Islet of Langerhans (tissue), 1 donor: ENCODE measurements around the gene VPS35L.

ENCODE experiments used
- FAIRE-seq: peaks from one replicate; lab custom pipeline; 2011; peaks lifted over from hg19 to GRCh38; lab: Jason Lieb, UNC

Gene VPS35L

DNA sequence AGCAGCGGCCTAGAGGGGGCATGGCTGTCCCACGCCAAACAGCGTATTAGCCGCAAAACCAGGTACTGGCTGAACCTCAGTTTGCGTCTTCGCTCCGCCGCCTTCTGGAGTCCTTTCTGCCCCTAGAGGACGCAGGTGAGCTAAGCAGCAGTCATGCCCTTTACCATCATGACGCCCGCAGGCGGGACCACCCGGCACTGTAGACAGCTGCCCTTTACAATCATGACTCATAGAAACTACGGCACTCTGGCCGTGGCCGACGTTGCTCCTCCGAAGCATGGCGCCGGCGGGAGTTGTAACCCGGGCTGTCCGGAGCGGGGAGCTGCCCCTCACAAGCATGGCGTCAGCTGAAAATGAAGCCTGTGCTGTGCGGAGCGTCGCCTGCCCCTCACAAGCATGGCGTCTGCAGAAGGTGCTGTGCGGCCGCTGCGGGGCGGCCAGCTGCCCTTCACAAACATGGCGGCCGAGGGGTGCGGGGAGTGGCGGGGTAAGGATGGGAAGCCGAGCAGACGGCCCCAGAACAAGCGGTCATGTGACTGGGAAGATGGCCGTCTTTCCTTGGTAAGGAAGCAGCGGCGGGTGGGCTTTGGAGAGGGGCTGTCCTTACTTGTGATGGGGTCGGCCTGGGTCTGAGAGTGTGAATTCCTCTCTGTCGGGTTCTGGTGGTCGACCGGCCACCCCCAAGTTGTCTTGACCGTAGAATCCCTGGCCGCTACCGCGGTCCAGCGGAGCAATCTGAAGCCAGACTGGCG lies at the start of gene VPS35L:
VPS35L (plus strand) TSS at position 518 of the 752 bp plus-strand sequence; CDS start at position 545, 27 bp downstream.
- FAIRE-seq, result no peak

DNA sequence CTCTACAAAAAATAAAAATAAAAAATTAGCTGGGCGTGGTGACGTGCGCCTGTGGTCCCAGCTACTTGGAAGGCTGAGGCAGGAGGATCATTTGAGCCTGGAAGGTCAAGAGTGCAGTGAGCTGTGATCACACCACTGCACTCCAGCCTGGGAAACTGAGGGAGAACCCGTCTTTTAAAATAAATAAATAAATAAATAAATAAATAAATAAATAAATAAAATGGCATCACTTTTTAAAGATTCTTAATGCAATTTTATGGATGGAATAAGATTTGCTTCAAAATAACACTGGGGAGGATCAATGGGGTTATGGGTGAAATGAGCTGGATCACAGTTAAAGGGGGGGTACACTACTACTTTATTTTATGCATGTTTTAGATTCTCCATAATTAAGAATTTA lies 48.5 kb upstream of the VPS35L start:
- no peak for FAIRE-seq

- FAIRE-seq, result no peak
Observed at GRCh38 chr16:19507867-19508266, 47.6 kb upstream of the VPS35L start.

DNA sequence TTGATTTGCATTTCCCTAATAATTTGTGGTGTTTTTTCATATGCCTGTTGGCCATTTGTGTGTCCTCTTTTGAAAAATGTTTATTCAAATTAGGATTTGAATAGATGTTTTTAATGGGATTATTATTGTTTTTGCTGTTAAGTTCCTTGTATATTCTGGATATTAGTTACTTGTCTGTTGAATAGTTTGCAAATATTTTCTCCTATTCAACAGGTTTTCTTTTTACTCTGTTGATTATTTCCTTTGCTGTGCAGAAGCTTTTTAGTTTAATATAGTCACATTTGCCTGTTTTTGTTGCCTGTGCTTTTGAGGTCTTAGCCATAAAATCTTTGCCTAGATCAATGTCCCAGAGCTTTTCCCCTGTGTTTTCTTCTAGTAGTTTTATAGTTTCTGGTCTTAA lies 43.2 kb upstream of the VPS35L start:
- peak; percentile 61 for FAIRE-seq

DNA sequence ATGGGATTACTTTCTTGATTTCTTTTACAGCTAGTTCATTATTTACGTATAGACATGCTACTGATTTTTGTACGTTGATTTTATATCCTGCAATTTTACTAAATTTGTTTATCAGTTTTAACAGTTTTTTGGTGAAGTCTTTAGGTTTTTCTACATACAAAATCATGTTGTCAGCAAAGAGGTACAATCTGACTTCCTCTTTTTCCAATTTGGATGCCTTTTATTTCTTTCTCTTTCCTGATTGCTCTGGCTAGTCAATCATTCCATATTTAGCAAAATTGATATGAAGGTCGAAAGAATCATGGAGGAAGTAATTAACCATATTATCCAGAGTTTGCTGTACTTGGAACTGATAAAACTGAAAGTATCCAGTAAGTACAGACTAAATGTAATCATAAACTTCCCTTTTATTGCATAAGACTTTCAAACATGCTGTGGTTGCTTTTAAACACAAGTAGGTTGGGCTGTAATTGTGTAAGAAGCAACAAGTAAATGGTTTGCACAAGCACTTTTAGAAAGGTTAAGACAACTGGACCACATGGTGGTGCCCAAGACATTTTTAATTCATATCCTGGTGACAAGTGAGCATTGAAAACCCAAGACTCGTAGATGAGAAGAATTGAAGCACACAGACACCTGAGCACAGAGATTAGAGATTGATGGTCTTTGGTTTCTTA lies 42.0 kb upstream of the VPS35L start:
- FAIRE-seq, result peak; percentile 17

DNA sequence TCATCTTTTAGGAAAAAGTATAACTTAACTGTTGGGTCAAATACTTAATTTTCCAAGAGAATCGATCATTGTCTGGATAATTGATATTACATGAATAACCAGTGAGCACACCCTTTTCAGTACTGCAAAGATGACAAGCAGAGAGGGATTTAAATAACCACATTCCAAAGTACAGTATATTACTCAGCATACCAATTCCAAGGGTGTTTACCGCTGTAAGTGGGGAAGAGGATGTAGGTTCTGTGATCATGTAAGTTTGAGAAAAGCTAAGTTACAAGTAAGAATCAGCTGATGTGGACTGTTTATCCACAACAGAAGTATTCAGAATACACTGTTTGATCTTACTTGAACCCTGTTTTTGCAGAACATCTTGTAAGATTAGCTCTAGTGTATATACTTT lies 39.7 kb upstream of the VPS35L start:
- no peak for FAIRE-seq

DNA sequence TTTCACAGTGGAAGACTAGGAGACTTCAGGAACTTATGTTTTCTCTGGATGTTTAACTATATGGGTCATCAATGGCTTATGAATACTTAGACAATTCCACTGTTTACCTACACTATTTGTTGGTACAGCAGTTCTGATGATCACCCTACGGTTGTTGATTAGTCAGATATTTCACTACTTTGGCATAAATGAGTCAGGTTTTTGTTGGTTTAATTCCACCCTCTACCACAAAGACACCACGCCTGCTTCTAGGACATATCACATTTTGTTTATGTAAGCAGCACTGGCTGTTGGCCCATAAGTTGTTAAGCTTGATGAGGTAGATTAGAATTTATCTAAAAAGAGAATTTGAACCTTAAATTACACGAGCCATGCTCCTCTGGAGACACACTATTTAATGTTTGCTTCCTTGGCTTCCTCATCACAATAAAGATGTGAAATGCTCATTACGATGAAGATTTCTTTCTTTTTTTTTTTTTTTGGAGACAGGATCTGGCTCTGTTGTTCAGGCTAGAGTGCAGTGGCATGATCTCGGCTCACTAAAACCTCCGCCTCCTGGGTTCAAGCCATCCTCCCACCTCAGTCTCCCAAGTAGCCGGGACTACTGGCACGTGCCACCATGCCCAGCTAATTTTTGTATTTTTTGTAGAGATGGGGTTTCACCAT lies 37.9 kb upstream of the VPS35L start:
- FAIRE-seq, result no peak

DNA sequence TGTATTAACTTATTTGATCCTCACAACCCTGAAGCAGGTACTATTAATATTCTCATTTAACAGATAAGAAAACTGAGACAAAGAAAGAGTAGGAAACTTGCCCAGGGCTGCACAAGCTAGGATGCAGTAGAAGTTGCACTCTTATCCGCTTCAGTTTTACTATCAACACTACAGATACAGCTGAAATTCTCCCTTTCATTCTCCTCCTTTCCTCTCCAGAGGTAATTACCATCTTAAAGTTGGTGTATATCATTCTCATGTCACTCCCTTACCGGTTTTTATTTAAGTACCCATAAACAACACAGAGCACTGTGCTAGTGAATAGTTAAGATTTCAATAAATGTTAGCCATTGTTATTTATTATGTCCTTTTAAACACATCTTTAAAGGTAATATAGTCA lies 37.1 kb upstream of the VPS35L start:
- FAIRE-seq, result no peak

DNA sequence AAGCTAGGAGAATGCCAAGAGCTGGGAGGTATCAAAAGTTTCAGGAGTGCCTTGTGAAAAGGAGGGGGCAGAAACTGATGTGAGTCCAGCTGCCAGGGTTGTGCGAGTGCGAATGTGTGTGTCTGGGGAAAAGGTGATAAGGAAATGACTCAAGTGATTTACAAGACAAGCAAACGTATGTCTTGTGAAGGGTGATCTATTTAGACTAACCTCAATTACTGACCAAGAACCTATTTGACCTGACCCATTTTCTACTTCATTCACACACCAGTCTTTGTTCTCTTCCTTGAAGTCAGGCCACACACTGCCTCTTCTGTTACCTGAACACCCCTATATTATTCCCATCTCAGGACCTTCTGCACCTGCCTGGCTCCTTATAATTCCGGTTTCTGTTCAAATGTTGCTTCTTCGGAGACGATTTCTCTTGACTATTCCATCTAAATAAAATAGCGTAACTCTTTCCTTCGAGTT lies 34.6 kb upstream of the VPS35L start:
- FAIRE-seq, result no peak

DNA sequence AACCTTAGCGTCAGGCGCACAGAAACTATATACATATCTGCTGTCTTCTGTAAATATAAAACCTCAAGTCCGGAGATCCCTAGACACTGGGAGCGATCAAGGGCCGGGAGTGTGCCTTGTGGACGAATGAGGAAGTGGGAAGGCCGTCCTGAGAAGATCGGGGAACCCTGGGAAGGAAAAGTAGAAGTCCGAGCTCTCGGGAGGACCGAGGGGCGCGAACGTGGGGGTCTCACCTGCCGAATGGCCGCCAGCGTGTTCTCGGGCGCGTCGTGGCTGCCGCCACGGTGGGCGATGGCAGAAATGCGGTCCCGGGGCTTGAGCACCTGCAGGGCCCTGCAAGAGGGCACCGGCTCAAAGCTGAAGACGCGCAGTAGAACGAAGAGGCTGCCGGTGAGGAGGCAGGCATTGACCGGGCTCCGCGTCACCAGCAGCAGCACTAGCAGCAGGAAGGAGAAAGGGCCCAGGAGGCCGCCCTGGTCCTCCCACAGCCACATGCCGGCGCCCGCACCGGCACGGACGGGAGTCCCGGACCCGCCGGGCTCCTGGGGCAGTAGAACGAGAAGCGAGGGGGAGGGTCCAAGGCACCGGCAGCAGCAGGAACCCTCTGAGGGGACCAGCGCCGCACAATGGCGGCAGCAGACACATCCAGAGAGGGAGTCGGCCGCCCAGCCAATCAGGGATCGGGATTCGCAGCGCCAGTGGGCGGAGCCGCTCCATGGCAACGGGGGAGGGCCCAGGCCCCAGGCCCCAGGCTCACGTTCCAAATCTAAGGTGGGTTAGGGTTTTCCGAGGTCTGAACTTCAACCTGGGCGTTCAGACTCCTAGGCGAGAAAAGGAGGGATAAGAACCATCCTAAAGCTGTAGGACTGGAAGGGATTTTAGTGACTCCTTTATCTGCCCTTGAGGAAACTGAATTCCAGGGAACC lies 33.8 kb upstream of the VPS35L start, which contains the start of gene GDE1:
GDE1 (minus strand) TSS at position 628 of the 926 bp plus-strand sequence; CDS start at position 494, 134 bp downstream.
- no peak for FAIRE-seq

GRCh38 chr16:19522397-19522732 lies 33.1 kb upstream of the VPS35L start:
- no peak for FAIRE-seq

- FAIRE-seq, result no peak
Observed at GRCh38 chr16:19522760-19523159, 32.7 kb upstream of the VPS35L start.

DNA sequence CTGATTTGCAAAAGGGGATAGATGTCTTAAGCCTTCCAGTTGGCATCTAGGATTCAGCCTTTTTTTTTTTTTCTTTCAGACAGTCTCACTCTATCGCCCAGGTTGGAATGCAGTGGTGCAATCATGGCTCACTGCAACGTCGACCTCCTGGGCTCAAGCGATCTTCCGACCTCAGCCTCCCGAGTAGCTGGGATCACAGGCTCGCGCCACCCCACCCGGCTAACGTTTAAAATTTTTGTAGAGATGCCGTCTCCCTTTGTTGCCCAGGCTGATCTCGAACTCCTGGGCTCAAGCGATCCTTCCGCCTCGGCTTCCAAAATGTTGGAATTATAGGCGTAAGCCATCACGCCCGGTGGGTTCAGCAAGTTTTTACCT lies 32.3 kb upstream of the VPS35L start:
- FAIRE-seq, result no peak

GRCh38 chr16:19523559-19524355 lies 31.7 kb upstream of the VPS35L start, which contains the start of gene CCP110:
TSS of gene CCP110 (plus strand) at chr16:19523942. CDS start at chr16:19527882, 3,940 bp downstream.
- FAIRE-seq, result peak; percentile 61

DNA sequence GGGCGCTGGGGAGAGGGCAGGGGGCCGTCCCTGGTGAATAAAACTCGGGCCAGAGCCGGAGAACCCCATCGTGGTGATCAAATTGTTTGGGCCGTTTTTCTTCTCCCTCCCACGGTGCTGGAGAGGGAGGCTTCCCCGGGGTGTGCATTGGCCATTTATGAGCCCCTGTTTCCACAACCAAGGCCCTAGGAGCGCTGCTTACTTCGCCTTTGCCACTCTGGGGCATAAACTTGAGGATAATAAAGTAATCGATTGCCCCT lies 31.2 kb upstream of the VPS35L start:
- no peak for FAIRE-seq

GRCh38 chr16:19524616-19525384 lies 30.7 kb upstream of the VPS35L start:
- no peak for FAIRE-seq

DNA sequence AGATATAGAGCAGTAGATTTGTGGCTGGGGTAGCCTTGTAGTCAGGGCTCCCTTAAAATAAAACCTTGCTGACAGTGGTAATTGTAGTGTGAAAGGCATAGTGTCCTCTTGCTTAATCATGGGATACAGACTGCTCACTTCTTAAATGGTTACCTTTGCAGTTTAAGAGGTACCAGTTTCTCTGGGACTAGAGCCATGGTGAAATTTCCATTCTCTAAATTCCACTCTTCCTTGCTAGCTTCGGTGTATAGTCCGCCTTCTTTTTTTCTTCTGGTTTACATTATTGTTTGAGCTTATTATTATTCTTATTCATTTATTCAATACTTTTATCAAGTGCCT lies 30.1 kb upstream of the VPS35L start:
- FAIRE-seq, result no peak

DNA sequence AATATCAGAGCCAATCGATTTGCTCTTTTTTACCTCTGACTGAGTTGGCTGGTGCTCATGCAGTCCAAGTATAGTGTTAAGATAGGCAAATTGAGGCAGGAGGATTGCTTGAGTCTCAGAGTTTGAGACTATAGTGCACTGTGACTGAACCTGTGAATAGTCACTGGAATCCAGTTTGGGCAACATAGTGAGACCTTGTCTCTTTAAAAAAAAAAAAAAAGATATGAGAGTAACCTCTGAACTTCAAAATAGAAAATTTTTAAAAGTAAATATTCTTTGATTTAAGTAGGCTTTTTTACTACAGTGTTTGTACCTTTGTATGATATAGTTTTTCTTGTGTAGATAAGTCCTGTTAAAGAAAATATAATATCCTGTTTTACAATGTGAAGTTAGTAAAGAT lies 28.3 kb upstream of the VPS35L start:
- FAIRE-seq, result no peak

DNA sequence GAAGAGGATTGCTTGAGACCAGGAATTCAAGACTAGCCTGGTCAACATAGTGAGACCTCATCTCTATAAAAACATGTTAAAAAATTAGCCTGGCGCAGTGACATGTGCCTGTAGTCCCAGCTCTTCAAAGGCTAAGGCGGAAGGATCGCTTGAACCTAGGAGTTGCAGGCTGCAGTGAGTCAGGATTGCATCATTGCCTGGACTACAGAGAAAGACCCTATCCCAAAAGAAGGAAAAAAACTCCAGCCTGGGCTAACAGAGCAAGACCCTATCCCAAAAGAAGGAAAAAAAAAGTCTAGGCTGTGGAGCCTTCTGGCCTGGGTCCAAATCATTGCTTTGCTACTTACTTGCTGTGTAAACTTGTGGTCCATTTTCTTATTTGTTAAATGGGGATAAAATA lies 26.8 kb upstream of the VPS35L start:
- FAIRE-seq, result no peak

- FAIRE-seq, result no peak
Observed at GRCh38 chr16:19532601-19533000, 22.9 kb upstream of the VPS35L start.
